Activated CD4-positive, alpha-beta T cell treated with anti-CD3 and anti-CD28 coated beads for 36 hours (primary cell): ENCODE results near the gene PTPRCAP. TPM values are rescaled to one million over a fixed set of nuclear protein-coding genes. Genes with fewer than 3 reads are reported as not detected.

ENCODE experiments used
- ATAC-seq: fragments of 200-7000 bp; cut with Tn5 transposase; one replicate; pipeline ENCODE4 v1.10.0; 2021; ENCODE audit warnings: mild to moderate bottlenecking, moderate library complexity
- CTCF ChIA-PET: fragments of 350-600 bp; sonication (Branson Sonifier 250); formaldehyde crosslinking; loops from one replicate; lab custom pipeline; 2021; ENCODE audit warnings: antibody characterized with exemption; lab: Charles Lee
- POLR2A ChIA-PET: fragments of 350-600 bp; sonication (Branson Sonifier 250); formaldehyde crosslinking; loops from one replicate; lab custom pipeline; 2021; ENCODE audit warnings: antibody characterized with exemption, inconsistent platforms; lab: Charles Lee
- DNase-seq: peaks from one replicate; pipeline ENCODE4 v3.0.0-alpha.2; 2020
- H3K27ac Mint-ChIP-seq: one replicate; pipeline ENCODE4 v1.8.0; 2021; ENCODE audit warnings: mixed read lengths
- H3K27me3 Mint-ChIP-seq: one replicate; pipeline ENCODE4 v1.8.0; 2021; ENCODE audit warnings: mixed read lengths
- H3K36me3 Mint-ChIP-seq: one replicate; pipeline ENCODE4 v1.8.0; 2021; ENCODE audit warnings: low read depth, mixed read lengths
- H3K4me1 Mint-ChIP-seq: one replicate; pipeline ENCODE4 v1.8.0; 2021; ENCODE audit warnings: mixed read lengths
- H3K4me3 Mint-ChIP-seq: one replicate; pipeline ENCODE4 v1.8.0; 2021; ENCODE audit warnings: mild to moderate bottlenecking, moderate library complexity, mixed read lengths
- H3K9me3 Mint-ChIP-seq: one replicate; pipeline ENCODE4 v1.8.0; 2021; ENCODE audit warnings: low read depth, mixed read lengths
- intact Hi-C, 2 experiments: fragments of 100-400 bp; cut with DNase I in 1 of 2; cut with micrococcal nuclease in 1 of 2; formaldehyde crosslinking; loops; one replicate each; pipeline versions ENCODE4 v1.14.2 to v1.15.1; 2022 to 2024; cut with DNase I, micrococcal nuclease
- total RNA-seq, 2 experiments: library from RNA; stranded (reverse); gene quantifications; one replicate each; pipeline ENCODE4 v1.2.3, GENCODE V29; 2021

Gene PTPRCAP
- total RNA-seq, 2 experiments from 2014 or later = 80.1 to 83.4 TPM

- no peaks in the 10 kb centered on the region for H3K27me3 Mint-ChIP-seq
- H3K9me3 Mint-ChIP-seq = no peaks in the 10 kb centered on the region
- ChIA-PET POLR2A (no interaction called here), CTCF (interaction anchor here (0.6 to 2.4 kb wide), 3 partner anchors 29 to 1633 kb away, joined by 3 to 9 read pairs (median 6); partner anchors contain the start of genes PPP1CA and TMEM134)
- H3K36me3 Mint-ChIP-seq = peaks cover 39% of the 10 kb centered on the region
- intact Hi-C loops = no loop called here
- H3K4me1 Mint-ChIP-seq = peaks cover 51% of the 10 kb centered on the region
- ATAC-seq (no peak), DNase-seq (peak; percentile 53)
- peak overlapping the region; percentile 97 for H3K27ac Mint-ChIP-seq
- peak overlapping the region; percentile 84 for H3K4me3 Mint-ChIP-seq
These were observed 3.0 kb upstream of the PTPRCAP start for GRCh38 chr11:67440229-67441097.

GRCh38 chr11:67439321-67440228 is 2.1 kb upstream of the PTPRCAP start:
- Mint-ChIP-seq H3K27ac (peak overlapping the region; percentile 97), H3K4me3 (peak overlapping the region; percentile 84), H3K36me3 (peaks cover 43% of the 10 kb centered on the region), H3K27me3 (no peaks in the 10 kb centered on the region), H3K9me3 (no peaks in the 10 kb centered on the region), H3K4me1 (peaks cover 49% of the 10 kb centered on the region)
- ATAC-seq (peak; percentile 2), DNase-seq (peak; percentile 77)
- ChIA-PET CTCF (interaction anchor here (0.5 to 3.0 kb wide), 7 partner anchors 8 to 480 kb away, joined by 3 to 16 read pairs (median 3); partner anchors contain the start of genes PPP1CA and TMEM134), POLR2A (interaction anchor here (0.6 kb wide), 1 partner anchor 35 kb away, joined by 3 read pairs; no protein-coding TSS in a partner anchor)
- intact Hi-C loops = loop anchor here in 1 of 2 experiments (2.0 kb wide), 2 partner anchors 25 to 33 kb away; no protein-coding TSS in a partner anchor

- ChIA-PET POLR2A (interaction anchor here (0.6 to 2.5 kb wide), 7 partner anchors 8 to 48 kb away, joined by 3 to 9 read pairs (median 4); partner anchors contain the start of genes PPP1CA and RAD9A), CTCF (interaction anchor here (0.6 to 3.0 kb wide), 10 partner anchors 9 to 121 kb away, joined by 3 to 16 read pairs (median 3); partner anchors contain the start of genes PPP1CA, RAD9A and TMEM134)
- ATAC-seq (peak; percentile 56), DNase-seq (peak; percentile 94)
- no peaks in the 10 kb centered on the region for H3K9me3 Mint-ChIP-seq
- H3K27me3 Mint-ChIP-seq = no peaks in the 10 kb centered on the region
- H3K27ac Mint-ChIP-seq = peak overlapping the region; percentile 97
- intact Hi-C loops = loop anchor here (1.0 to 2.0 kb wide), 5 partner anchors 26 to 68 kb away; no protein-coding TSS in a partner anchor
- peaks cover 49% of the 10 kb centered on the region for H3K36me3 Mint-ChIP-seq
- H3K4me1 Mint-ChIP-seq = peaks cover 57% of the 10 kb centered on the region
- H3K4me3 Mint-ChIP-seq = peak overlapping the region; percentile 84
These were observed 848 bp upstream of the PTPRCAP start for GRCh38 chr11:67438158-67438902.

GRCh38 chr11:67437809-67438157 is 301 bp upstream of the PTPRCAP start:
- ATAC-seq = no peak
- intact Hi-C loops = loop anchor here (1.0 to 2.0 kb wide), 9 partner anchors 17 to 69 kb away; partner anchors contain the start of gene TMEM134 (in 1 of the 2)
- ChIA-PET POLR2A (interaction anchor here (0.8 to 2.5 kb wide), 6 partner anchors 9 to 49 kb away, joined by 3 to 9 read pairs (median 4); partner anchors contain the start of genes PPP1CA and RAD9A), CTCF (interaction anchor here (0.7 to 3.0 kb wide), 7 partner anchors 10 to 46 kb away, joined by 3 to 16 read pairs (median 3); partner anchors contain the start of genes PPP1CA, RAD9A and TMEM134)
- peak overlapping the region; percentile 91 for H3K27ac Mint-ChIP-seq
- no peaks in the 10 kb centered on the region for H3K9me3 Mint-ChIP-seq
- no peaks in the 10 kb centered on the region for H3K27me3 Mint-ChIP-seq
- no peak for DNase-seq
- peaks cover 53% of the 10 kb centered on the region for H3K36me3 Mint-ChIP-seq
- H3K4me1 Mint-ChIP-seq = peaks cover 60% of the 10 kb centered on the region
- H3K4me3 Mint-ChIP-seq = peak overlapping the region; percentile 84

- DNase-seq (peak; percentile 91), ATAC-seq (peak; percentile 51)
- peaks cover 64% of the 10 kb centered on the region for H3K36me3 Mint-ChIP-seq
- intact Hi-C loops = loop anchor here (1.0 to 2.0 kb wide), 5 partner anchors 8 to 70 kb away; partner anchors contain the start of genes RPS6KB2 (in 1 of the 2) and TMEM134 (in 1 of the 2)
- ChIA-PET POLR2A (interaction anchor here (0.8 to 2.5 kb wide), 6 partner anchors 8 to 50 kb away, joined by 3 to 9 read pairs (median 4); partner anchors contain the start of genes PPP1CA and RPS6KB2), CTCF (interaction anchor here (0.7 to 1.1 kb wide), 3 partner anchors 8 to 148 kb away, joined by 3 read pairs; partner anchors contain the start of genes PPP1CA and RPS6KB2)
- H3K4me1 Mint-ChIP-seq = peaks cover 60% of the 10 kb centered on the region
- H3K9me3 Mint-ChIP-seq = no peaks in the 10 kb centered on the region
- peak overlapping the region; percentile 93 for H3K27ac Mint-ChIP-seq
- peak overlapping the region; percentile 84 for H3K4me3 Mint-ChIP-seq
- no peaks in the 10 kb centered on the region for H3K27me3 Mint-ChIP-seq
These were observed 912 bp downstream of the PTPRCAP start for GRCh38 chr11:67436459-67437081.

GRCh38 chr11:67435727-67436458 is 1.6 kb downstream of the PTPRCAP start:
- no peaks in the 10 kb centered on the region for H3K9me3 Mint-ChIP-seq
- intact Hi-C loops = loop anchor here in 1 of 2 experiments (1.0 to 2.0 kb wide), 4 partner anchors 8 to 71 kb away; partner anchors contain the start of gene RPS6KB2
- peaks cover 69% of the 10 kb centered on the region for H3K36me3 Mint-ChIP-seq
- no peaks in the 10 kb centered on the region for H3K27me3 Mint-ChIP-seq
- CTCF ChIA-PET = interaction anchor here (0.7 to 1.1 kb wide), 2 partner anchors 34 to 148 kb away, joined by 3 read pairs; partner anchors contain the start of gene PPP1CA
- POLR2A ChIA-PET = interaction anchor here (0.8 to 2.5 kb wide), 4 partner anchors 11 to 35 kb away, joined by 3 to 9 read pairs (median 4); partner anchors contain the start of gene PPP1CA
- ATAC-seq (peak; percentile 1), DNase-seq (peak; percentile 21)
- H3K4me3 Mint-ChIP-seq = peak overlapping the region; percentile 84
- peak overlapping the region; percentile 93 for H3K27ac Mint-ChIP-seq
- peaks cover 57% of the 10 kb centered on the region for H3K4me1 Mint-ChIP-seq

GRCh38 chr11:67435031-67435726 is 2.3 kb downstream of the PTPRCAP start:
- H3K4me1 Mint-ChIP-seq = peaks cover 55% of the 10 kb centered on the region
- peak overlapping the region; percentile 93 for H3K27ac Mint-ChIP-seq
- CTCF ChIA-PET = no interaction called here
- H3K36me3 Mint-ChIP-seq = peaks cover 73% of the 10 kb centered on the region
- H3K4me3 Mint-ChIP-seq = peak overlapping the region; percentile 84
- intact Hi-C loops = no loop called here
- POLR2A ChIA-PET = interaction anchor here (0.7 kb wide), 1 partner anchor 20 kb away, joined by 3 read pairs; no protein-coding TSS in a partner anchor
- no peak for ATAC-seq
- no peaks in the 10 kb centered on the region for H3K27me3 Mint-ChIP-seq
- peak; percentile 56 for DNase-seq
- no peaks in the 10 kb centered on the region for H3K9me3 Mint-ChIP-seq

GRCh38 chr11:67434395-67434881 is 3.0 kb downstream of the PTPRCAP start:
- POLR2A ChIA-PET = interaction anchor here (0.7 kb wide), 1 partner anchor 19 kb away, joined by 3 read pairs; no protein-coding TSS in a partner anchor

More at GRCh38 chr11:67434395-67434881, 3.0 kb downstream of the PTPRCAP start:
- H3K4me3 Mint-ChIP-seq = no peak overlapping the region
- intact Hi-C loops = no loop called here
- peaks cover 55% of the 10 kb centered on the region for H3K4me1 Mint-ChIP-seq
- no peaks in the 10 kb centered on the region for H3K27me3 Mint-ChIP-seq
- DNase-seq (peak; percentile 55), ATAC-seq (no peak)
- CTCF ChIA-PET = no interaction called here
- H3K9me3 Mint-ChIP-seq = no peaks in the 10 kb centered on the region
- H3K27ac Mint-ChIP-seq = peak overlapping the region; percentile 80
- H3K36me3 Mint-ChIP-seq = peaks cover 68% of the 10 kb centered on the region
